ENCODE data around the gene ACAD8. TPM values are rescaled to one million over a fixed set of nuclear protein-coding genes. Genes with fewer than 3 reads are reported as not detected.

The ACAD8 gene
- polyA plus RNA-seq, 6 donors from 2014 or later = 13.0 to 17.1 (median 14.1) TPM

DNA sequence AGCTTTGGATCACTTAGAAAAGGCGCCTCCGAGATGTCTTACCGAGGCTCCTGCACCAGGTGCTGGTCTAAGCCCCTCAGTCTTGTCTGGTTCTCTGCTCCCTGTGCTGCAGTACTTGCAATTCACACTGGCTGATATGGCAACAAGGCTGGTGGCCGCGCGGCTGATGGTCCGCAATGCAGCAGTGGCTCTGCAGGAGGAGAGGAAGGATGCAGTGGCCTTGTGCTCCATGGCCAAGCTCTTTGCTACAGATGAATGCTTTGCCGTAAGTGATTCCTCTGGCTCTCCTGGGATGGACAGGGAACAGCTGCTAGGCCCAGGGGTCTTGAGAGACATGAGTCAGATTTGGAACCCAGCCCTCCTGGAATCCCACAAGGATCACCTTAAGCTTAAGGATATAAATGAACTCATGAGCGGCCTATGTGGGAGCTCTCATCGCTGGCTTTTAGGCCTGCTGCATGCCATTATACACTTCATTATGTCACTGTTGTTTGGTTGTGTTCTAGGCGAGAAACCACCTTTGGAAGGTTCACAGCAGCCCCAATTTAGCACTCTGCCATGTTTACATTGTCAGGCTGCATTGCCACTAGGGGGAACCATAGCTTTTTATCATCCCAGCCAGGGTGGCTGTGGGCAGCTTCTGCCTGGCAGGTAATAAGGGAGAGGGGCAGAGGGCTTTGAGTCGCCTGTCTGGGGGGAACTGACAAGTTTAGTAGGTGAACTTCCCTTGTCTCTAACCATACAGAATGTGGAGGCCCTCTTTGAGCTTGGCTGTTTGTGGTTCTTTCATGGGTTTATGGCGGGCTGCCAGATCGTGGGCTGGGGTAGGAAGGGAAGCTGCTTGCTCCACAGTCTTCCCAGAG is 8.5 kb downstream of the ACAD8 start:
- ATAC-seq (ENCODE audit: low read depth in 2 of 2) (peak in 1 of 2 donors; percentile 33), DNase-seq (no peak)
- Mint-ChIP-seq H3K27ac (peak overlapping the region in 1 of 6 donors; percentile 9), H3K36me3 (peaks cover 24 to 25% of the 10 kb centered on the region in 2 donors), H3K4me1 (no peaks in the 10 kb centered on the region), H3K27me3 (no peaks in the 10 kb centered on the region), H3K9me3 (peaks cover 0 to 3% (median 0%) of the 10 kb centered on the region in 7 donors), H3K4me3 (no peak overlapping the region)

DNA sequence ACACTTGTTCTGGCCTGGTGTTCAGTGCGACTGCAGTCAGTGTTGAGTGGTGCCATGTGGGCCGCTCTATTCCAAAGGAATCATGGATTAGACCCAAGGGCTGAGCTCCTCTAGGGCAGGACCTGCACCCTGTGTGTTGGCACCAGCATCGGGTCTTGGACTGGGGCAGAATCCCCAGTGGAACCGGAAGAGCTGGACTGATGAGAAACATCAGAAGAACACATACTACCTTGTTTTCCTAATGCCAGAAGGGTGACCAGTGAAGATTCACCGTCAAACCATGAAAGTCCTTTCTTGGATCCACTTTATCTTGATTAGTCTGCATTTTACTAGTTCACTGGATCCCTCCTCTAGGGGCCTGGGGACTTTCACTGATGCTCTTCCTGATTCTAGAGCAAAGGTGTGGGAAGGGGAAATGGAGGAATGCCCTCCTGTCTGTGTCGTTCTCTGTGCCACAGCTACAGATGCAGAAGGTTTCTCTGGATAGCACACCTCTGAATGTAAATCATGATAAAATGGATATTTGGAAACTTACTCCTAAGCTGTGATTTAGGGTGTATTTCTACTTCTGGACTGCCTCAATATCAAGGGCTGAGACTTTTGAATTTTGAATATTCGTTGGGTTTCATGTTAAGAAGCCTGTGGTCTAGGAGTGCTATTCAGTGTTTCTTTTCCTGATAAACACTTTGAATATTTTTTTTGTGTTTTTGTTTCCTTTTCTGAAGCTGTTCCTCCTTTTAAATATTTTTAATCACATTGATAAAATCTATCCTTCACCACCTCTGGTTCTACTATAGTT is 11.8 kb downstream of the ACAD8 start:
- Mint-ChIP-seq H3K9me3 (peaks cover 0 to 3% (median 0%) of the 10 kb centered on the region in 7 donors), H3K4me3 (peak overlapping the region in 1 of 8 donors; percentile 42), H3K27me3 (peaks cover 15 to 23% (median 16%) of the 10 kb centered on the region in 3 donors), H3K36me3 (peaks cover 6 to 12% of the 10 kb centered on the region in 2 donors), H3K4me1 (no peaks in the 10 kb centered on the region), H3K27ac (peak overlapping the region in 1 of 6 donors; percentile 66)
- ATAC-seq (ENCODE audit: low read depth in 2 of 2) (no peak), DNase-seq (no peak)

DNA sequence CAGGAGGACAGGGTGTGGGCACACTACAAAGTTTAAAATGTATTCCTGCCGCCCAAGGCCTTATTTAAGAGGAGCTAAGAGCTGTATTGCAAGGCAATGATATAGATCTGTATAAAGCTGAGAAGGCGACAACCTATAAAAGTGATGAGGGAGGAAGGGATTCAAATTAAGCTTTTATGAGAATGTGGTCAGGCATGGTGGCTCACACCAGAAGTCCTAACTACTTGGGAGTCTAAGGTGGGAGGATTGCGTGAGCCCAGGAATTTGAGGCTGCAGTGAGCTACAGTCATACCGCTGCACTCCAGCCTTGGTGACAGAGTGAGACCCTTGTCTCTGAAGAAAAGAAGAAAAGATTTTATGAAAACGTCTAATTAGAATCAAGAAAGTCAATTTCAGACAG is 13.1 kb downstream of the ACAD8 start:
- no peak for ATAC-seq (ENCODE audit: low read depth in 2 of 2)
- peak overlapping the region in 1 of 8 donors; percentile 38 for H3K4me3 Mint-ChIP-seq
- peaks cover 0 to 5% of the 10 kb centered on the region in 2 donors for H3K36me3 Mint-ChIP-seq
- peaks cover 0 to 3% (median 0%) of the 10 kb centered on the region in 7 donors for H3K9me3 Mint-ChIP-seq
- peak overlapping the region in 2 of 6 donors; percentile 6 to 62 for H3K27ac Mint-ChIP-seq
- H3K27me3 Mint-ChIP-seq = peaks cover 28 to 35% (median 28%) of the 10 kb centered on the region in 3 donors
- H3K4me1 Mint-ChIP-seq = no peaks in the 10 kb centered on the region
- DNase-seq = no peak

DNA sequence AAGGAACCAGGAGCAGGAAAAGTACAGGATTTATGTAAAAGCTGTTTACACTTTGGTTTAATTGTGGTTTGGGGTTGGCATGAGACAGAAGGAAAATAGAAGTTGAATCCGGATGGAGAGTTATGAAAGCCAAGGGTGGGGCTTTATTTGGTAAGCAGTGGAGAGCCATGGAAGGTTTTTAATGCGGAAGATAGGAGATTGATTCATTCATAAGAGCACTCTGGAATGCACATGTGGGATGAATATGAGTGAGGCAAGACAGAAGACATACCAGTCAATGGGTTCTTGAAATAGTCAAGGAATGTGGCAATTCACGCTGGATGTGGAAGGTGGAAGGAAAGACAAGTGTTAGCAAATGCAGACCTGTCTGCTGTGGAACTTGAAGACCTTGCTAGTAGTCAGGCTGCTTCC is 13.5 kb downstream of the ACAD8 start:
- Mint-ChIP-seq H3K36me3 (peaks cover 0 to 5% of the 10 kb centered on the region in 2 donors), H3K4me3 (no peak overlapping the region), H3K27ac (peak overlapping the region in 1 of 6 donors; percentile 62), H3K9me3 (peaks cover 0 to 3% (median 0%) of the 10 kb centered on the region in 7 donors), H3K4me1 (no peaks in the 10 kb centered on the region), H3K27me3 (peaks cover 32 to 38% (median 32%) of the 10 kb centered on the region in 3 donors)
- ATAC-seq (ENCODE audit: low read depth in 2 of 2) (no peak), DNase-seq (no peak)

DNA sequence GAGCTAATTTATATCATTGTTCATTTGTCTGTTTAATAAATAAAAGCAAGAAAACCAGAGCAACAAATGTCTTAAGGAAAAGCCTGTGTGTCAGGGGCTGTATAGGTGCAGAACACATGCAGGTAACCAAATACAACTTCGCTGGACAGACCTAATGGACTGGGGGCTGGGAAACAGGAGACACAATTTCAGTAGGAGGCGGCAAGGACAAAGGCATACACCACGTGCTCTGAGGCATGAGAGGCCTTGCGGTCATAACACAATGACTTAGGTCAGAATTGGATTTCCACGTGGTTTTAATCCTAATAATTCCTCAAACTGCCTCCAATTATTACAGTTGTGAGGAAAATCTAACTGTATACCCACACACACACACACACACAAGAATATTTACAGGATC is 14.1 kb downstream of the ACAD8 start:
- Mint-ChIP-seq H3K4me3 (no peak overlapping the region), H3K9me3 (peaks cover 0 to 3% (median 0%) of the 10 kb centered on the region in 7 donors)
- no peak for ATAC-seq (ENCODE audit: low read depth in 2 of 2)

DNA sequence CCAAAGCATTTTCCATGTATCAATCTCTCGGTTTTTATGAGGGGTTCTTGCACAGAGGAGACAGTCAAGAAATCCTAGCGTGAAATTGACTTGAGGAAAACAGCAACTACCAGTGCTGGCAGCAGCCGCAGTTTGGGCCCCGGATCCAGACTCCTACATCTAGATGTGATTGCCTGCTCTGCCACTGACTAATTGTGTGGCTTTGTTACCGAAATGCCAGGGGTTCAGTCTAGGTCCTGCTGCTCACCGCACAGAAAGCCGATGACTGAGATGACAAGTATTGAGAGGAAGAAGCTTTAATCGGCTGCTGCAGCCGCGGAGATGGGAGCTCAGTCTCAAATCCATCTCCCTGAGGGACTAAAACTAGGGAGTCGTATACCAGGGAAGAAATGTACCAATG is 14.6 kb downstream of the ACAD8 start:
- Mint-ChIP-seq H3K4me3 (no peak overlapping the region), H3K9me3 (peaks cover 0 to 3% (median 0%) of the 10 kb centered on the region in 7 donors), H3K27ac (no peak overlapping the region), H3K4me1 (peaks cover 2 to 4% (median 3%) of the 10 kb centered on the region in 3 donors), H3K27me3 (peaks cover 41 to 47% (median 44%) of the 10 kb centered on the region in 3 donors), H3K36me3 (peaks cover 0 to 5% of the 10 kb centered on the region in 2 donors)
- no peak for DNase-seq
- no peak for ATAC-seq (ENCODE audit: low read depth in 2 of 2)

More for the DNA sequence above, 14.1 kb downstream of the ACAD8 start:
- H3K36me3 Mint-ChIP-seq = peaks cover 0 to 5% of the 10 kb centered on the region in 2 donors
- H3K4me1 Mint-ChIP-seq = no peaks in the 10 kb centered on the region
- H3K27me3 Mint-ChIP-seq = peaks cover 36 to 42% (median 39%) of the 10 kb centered on the region in 3 donors
- no peak overlapping the region for H3K27ac Mint-ChIP-seq
- no peak for DNase-seq

DNA sequence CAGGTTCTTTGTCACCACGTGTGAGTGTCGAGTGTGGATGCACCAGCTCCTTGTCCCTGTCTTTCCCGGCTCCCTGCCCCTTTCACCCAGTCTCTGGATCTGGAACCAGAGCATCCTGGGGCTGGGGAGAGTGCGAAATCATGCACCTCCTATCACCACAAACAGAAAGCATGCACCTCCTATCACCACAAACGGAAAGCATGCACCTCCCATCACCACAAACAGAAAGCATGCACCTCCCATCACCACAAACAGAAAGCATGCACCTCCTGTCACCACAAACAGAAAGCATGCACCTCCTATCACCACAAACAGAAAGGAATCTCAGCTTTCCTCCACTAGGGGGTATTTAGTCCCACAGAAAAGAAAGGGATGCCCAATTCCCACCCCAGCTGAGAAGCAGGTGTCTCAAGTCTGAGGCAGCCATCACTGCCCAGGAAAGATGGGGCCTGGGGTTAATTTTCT is 16.9 kb downstream of the ACAD8 start:
- no peak for DNase-seq
- no peaks in the 10 kb centered on the region for H3K36me3 Mint-ChIP-seq
- H3K4me1 Mint-ChIP-seq = peaks cover 4 to 9% (median 6%) of the 10 kb centered on the region in 3 donors
- H3K9me3 Mint-ChIP-seq = peaks cover 0 to 3% (median 0%) of the 10 kb centered on the region in 7 donors
- no peak for ATAC-seq (ENCODE audit: low read depth in 2 of 2)
- H3K27ac Mint-ChIP-seq = no peak overlapping the region
- no peak overlapping the region for H3K4me3 Mint-ChIP-seq
- peaks cover 54 to 66% (median 59%) of the 10 kb centered on the region in 3 donors for H3K27me3 Mint-ChIP-seq

DNA sequence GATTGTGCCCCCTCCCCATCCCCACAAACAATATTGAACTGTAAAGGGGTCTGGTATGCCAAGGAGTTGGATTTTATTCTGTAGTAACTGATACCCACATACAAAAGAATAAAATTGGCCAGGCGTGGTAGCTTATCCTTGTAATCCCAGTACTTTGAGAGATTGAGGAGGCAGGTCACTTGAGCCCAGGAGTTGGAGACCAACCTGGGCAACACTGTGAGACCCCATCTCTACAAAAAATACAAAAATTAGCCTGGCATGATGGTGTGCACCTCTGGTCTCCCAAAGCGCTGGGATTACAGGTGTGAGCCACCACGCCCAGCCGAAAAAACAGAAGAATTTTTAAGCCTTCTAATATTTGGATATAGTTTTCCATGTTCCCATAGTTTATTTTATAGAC is 18.6 kb downstream of the ACAD8 start:
- H3K27ac Mint-ChIP-seq = no peak overlapping the region
- H3K9me3 Mint-ChIP-seq = no peaks in the 10 kb centered on the region
- H3K4me1 Mint-ChIP-seq = peaks cover 13 to 20% (median 16%) of the 10 kb centered on the region in 3 donors
- no peak overlapping the region for H3K4me3 Mint-ChIP-seq
- H3K27me3 Mint-ChIP-seq = peaks cover 65 to 76% (median 70%) of the 10 kb centered on the region in 3 donors
- DNase-seq (no peak), ATAC-seq (ENCODE audit: low read depth in 2 of 2) (no peak)
- H3K36me3 Mint-ChIP-seq = no peaks in the 10 kb centered on the region

DNA sequence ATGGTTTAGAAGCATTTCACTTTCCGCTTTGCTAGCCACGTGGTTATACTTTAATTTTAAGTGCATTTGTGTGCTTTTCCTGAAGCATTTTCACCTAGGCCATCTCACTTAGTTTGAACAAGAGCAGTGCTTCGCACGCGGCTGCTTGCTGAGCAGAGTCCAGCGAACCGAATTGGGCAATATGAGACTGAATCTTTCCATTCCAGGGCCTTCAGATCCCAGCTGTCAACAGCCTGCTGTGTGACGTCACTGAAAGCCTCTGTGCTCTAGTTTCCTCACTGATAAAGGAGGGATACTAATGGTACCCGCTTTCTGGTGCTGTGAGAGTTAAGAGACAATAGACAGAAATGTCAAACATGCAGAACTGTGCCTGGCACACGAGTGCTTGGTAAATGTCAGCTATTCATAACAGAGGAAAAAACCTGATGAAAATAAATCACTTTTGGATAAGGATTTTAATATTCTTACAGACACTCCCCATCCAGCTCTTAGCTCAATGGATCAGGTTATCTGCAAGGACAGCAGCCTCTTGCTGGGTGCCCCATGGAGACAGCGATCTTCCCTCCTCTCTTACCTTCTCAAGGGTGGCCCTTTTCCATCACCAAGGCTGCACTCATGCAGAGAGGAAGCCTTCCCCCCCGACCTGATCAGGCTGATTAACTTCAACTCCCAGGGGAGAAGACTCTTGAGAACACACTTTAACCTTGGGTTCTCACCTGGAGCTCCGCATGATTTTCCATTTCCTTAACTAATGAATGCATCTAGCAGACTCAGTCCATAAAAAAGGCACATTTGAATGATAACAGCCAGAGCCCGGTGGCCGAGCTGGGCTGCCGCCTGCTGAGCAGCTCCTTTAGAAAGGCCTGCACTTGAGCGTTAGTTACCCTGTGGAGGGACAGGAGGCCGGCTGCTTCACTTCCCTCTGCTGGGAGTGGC is 19.3 kb downstream of the ACAD8 start:
- ATAC-seq (ENCODE audit: low read depth in 2 of 2) (no peak), DNase-seq (no peak)
- Mint-ChIP-seq H3K4me1 (peaks cover 18 to 26% (median 22%) of the 10 kb centered on the region in 3 donors), H3K9me3 (peaks cover 0 to 3% (median 0%) of the 10 kb centered on the region in 7 donors), H3K27ac (no peak overlapping the region), H3K27me3 (peaks cover 72 to 77% (median 77%) of the 10 kb centered on the region in 3 donors), H3K36me3 (no peaks in the 10 kb centered on the region), H3K4me3 (no peak overlapping the region)

DNA sequence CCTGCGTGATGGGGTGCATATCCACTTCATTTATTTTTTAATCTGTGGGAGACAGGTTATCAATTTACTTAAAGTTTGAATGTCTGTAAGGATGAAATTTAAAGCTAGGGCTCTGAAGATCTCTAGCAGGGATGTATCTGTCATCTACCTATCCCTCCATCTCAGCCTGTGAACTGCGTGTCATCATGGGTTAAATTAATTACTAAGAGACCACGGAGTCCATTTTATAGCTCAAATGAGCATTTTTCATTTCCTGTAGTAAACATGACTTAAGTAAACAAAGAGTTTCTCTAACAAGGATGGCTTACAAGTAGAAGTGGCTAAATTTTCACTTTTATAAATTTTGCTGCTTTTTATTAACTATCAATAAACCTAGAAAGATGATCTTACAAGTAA is 19.9 kb downstream of the ACAD8 start:
- Mint-ChIP-seq H3K4me1 (peaks cover 18 to 26% (median 23%) of the 10 kb centered on the region in 3 donors), H3K27ac (no peak overlapping the region), H3K27me3 (peaks cover 72 to 76% (median 75%) of the 10 kb centered on the region in 3 donors), H3K4me3 (no peak overlapping the region), H3K36me3 (peaks cover 0 to under 1% of the 10 kb centered on the region in 2 donors), H3K9me3 (peaks cover 0 to 5% (median 2%) of the 10 kb centered on the region in 7 donors)
- ATAC-seq (ENCODE audit: low read depth in 2 of 2) (no peak), DNase-seq (no peak)

DNA sequence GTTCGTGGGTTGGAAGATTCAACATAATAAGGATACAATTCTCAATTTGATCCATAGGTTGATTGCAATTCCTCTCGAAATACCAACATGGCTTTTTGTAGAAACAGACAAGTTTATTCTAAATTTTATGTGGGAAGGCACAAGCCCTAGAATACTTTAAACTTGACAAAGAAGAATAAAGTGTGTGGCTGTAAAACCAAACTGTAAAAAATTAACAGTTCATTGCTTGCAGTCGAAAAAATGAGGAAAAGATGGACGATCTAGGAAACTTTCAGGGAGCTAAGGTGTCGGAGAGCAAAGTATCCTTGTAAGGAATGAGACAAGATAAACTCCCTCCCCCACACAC is 21.8 kb downstream of the ACAD8 start:
- Mint-ChIP-seq H3K9me3 (peaks cover 0 to 15% (median 10%) of the 10 kb centered on the region in 7 donors), H3K27me3 (peaks cover 77 to 85% (median 81%) of the 10 kb centered on the region in 3 donors), H3K4me3 (peak overlapping the region in 7 of 8 donors; percentile 71 to 90 (median 85)), H3K4me1 (peaks cover 18 to 26% (median 23%) of the 10 kb centered on the region in 3 donors), H3K27ac (no peak overlapping the region), H3K36me3 (peaks cover 0 to 7% of the 10 kb centered on the region in 2 donors)
- DNase-seq = no peak
- ATAC-seq (ENCODE audit: low read depth in 2 of 2) = no peak

All from naive B cell (primary cell).